ENCODE results near the gene COA7. TPM values are rescaled to one million over a fixed set of nuclear protein-coding genes. Genes with fewer than 3 reads are reported as not detected.

Gene COA7
- total RNA-seq, 1 experiment from 2014 or later = 43.7 TPM

DNA sequence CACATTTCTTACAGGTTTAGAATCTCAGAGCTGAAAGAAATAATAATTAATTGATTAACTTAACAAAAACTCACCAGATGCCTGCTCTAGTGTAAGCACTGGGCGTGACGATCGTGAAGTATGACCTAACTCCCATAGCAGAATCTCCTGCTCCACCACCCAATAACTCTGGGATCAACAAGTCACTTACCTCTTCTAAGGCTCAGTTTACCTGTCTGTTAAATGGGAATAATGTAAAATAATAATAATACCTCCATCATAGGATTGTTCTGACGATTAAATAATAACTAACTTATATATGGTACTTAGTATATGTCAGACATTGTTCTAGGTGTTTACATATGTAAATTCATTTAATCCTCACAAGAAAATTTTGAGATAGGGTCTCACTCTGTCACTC, 24.6 kb downstream of the COA7 start:
- ATAC-seq (no peak), DNase-seq (ENCODE audit: low spot score) (no peak)
- no peak overlapping the region for H3K4me3 Mint-ChIP-seq
- no peaks in the 10 kb centered on the region for H3K9me3 Mint-ChIP-seq
- peaks cover 12% of the 10 kb centered on the region for H3K4me1 Mint-ChIP-seq
- H3K36me3 Mint-ChIP-seq = no peaks in the 10 kb centered on the region
- TF ChIP-seq CREM (CRISPR knock-in tag; IDR thresholded peaks at IDR 0.05) (no peak), IRF1 (CRISPR knock-in tag; IDR thresholded peaks at IDR 0.05) (no peak), GABPB1 (CRISPR knock-in tag; IDR thresholded peaks at IDR 0.05) (no peak), CBFB (CRISPR knock-in tag; IDR thresholded peaks at IDR 0.05; ENCODE audit: low read depth) (no peak), E2F1 (CRISPR knock-in tag; IDR thresholded peaks at IDR 0.05) (no peak), NR2C2 (CRISPR knock-in tag; IDR thresholded peaks at IDR 0.05) (no peak), KAT7 (CRISPR knock-in tag; IDR thresholded peaks at IDR 0.05; ENCODE audit: borderline replicate concordance) (no peak), E2F4 (CRISPR knock-in tag; IDR thresholded peaks at IDR 0.05; ENCODE audit: borderline replicate concordance, low read depth) (no peak), ARID4B (CRISPR knock-in tag; IDR thresholded peaks at IDR 0.05; ENCODE audit: borderline replicate concordance) (no peak), TEAD1 (CRISPR knock-in tag; IDR thresholded peaks at IDR 0.05) (no peak), TCF7 (CRISPR knock-in tag; IDR thresholded peaks at IDR 0.05; ENCODE audit: low read depth) (no peak), GTF2I (CRISPR knock-in tag; conservative IDR thresholded peaks at IDR 0.05) (no peak)
- TF ChIP-seq, protein P1, sequence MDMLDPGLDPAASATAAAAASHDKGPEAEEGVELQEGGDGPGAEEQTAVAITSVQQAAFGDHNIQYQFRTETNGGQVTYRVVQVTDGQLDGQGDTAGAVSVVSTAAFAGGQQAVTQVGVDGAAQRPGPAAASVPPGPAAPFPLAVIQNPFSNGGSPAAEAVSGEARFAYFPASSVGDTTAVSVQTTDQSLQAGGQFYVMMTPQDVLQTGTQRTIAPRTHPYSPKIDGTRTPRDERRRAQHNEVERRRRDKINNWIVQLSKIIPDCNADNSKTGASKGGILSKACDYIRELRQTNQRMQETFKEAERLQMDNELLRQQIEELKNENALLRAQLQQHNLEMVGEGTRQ (CRISPR knock-in tag; IDR thresholded peaks at IDR 0.05) = no peak
- TF ChIP-seq, protein P2, sequence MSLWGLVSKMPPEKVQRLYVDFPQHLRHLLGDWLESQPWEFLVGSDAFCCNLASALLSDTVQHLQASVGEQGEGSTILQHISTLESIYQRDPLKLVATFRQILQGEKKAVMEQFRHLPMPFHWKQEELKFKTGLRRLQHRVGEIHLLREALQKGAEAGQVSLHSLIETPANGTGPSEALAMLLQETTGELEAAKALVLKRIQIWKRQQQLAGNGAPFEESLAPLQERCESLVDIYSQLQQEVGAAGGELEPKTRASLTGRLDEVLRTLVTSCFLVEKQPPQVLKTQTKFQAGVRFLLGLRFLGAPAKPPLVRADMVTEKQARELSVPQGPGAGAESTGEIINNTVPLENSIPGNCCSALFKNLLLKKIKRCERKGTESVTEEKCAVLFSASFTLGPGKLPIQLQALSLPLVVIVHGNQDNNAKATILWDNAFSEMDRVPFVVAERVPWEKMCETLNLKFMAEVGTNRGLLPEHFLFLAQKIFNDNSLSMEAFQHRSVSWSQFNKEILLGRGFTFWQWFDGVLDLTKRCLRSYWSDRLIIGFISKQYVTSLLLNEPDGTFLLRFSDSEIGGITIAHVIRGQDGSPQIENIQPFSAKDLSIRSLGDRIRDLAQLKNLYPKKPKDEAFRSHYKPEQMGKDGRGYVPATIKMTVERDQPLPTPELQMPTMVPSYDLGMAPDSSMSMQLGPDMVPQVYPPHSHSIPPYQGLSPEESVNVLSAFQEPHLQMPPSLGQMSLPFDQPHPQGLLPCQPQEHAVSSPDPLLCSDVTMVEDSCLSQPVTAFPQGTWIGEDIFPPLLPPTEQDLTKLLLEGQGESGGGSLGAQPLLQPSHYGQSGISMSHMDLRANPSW (CRISPR knock-in tag; conservative IDR thresholded peaks at IDR 0.05; ENCODE audit: low read depth) = no peak
- TF ChIP-seq, protein P3, sequence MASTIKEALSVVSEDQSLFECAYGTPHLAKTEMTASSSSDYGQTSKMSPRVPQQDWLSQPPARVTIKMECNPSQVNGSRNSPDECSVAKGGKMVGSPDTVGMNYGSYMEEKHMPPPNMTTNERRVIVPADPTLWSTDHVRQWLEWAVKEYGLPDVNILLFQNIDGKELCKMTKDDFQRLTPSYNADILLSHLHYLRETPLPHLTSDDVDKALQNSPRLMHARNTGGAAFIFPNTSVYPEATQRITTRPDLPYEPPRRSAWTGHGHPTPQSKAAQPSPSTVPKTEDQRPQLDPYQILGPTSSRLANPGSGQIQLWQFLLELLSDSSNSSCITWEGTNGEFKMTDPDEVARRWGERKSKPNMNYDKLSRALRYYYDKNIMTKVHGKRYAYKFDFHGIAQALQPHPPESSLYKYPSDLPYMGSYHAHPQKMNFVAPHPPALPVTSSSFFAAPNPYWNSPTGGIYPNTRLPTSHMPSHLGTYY (CRISPR knock-in tag; IDR thresholded peaks at IDR 0.05) = no peak
- TF ChIP-seq, protein P4, sequence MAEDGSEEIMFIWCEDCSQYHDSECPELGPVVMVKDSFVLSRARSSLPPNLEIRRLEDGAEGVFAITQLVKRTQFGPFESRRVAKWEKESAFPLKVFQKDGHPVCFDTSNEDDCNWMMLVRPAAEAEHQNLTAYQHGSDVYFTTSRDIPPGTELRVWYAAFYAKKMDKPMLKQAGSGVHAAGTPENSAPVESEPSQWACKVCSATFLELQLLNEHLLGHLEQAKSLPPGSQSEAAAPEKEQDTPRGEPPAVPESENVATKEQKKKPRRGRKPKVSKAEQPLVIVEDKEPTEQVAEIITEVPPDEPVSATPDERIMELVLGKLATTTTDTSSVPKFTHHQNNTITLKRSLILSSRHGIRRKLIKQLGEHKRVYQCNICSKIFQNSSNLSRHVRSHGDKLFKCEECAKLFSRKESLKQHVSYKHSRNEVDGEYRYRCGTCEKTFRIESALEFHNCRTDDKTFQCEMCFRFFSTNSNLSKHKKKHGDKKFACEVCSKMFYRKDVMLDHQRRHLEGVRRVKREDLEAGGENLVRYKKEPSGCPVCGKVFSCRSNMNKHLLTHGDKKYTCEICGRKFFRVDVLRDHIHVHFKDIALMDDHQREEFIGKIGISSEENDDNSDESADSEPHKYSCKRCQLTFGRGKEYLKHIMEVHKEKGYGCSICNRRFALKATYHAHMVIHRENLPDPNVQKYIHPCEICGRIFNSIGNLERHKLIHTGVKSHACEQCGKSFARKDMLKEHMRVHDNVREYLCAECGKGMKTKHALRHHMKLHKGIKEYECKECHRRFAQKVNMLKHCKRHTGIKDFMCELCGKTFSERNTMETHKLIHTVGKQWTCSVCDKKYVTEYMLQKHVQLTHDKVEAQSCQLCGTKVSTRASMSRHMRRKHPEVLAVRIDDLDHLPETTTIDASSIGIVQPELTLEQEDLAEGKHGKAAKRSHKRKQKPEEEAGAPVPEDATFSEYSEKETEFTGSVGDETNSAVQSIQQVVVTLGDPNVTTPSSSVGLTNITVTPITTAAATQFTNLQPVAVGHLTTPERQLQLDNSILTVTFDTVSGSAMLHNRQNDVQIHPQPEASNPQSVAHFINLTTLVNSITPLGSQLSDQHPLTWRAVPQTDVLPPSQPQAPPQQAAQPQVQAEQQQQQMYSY (CRISPR knock-in tag; IDR thresholded peaks at IDR 0.05) = no peak
- POLR2A ChIA-PET = no interaction called here
- no peaks in the 10 kb centered on the region for H3K27me3 Mint-ChIP-seq (ENCODE audit: low read depth)
- CTCF ChIA-PET = no interaction called here
- H3K27ac Mint-ChIP-seq = no peak overlapping the region
